Neural cell (in vitro differentiated cells): Measurements from ENCODE around the gene RUNDC3A. TPM values are rescaled to one million over a fixed set of nuclear protein-coding genes. Genes with fewer than 3 reads are reported as not detected.
A peak's percentile ranks its signal among the peaks of the same experiment; 100 is the strongest.

Source experiments
- H2AFZ ChIP-seq: fragments of 200-600, 300-800 bp; sonication (generic), shearing (Covaris generic); 2 replicates; pipeline ENCODE4 v1.6.0; 2014; ENCODE audit warnings: low read depth, mild to moderate bottlenecking, antibody characterized with exemption, low read length, moderate library complexity
- H3F3A ChIP-seq: fragments of 200-600 bp; shearing (Covaris generic); 2 replicates; pipeline ENCODE4 v1.6.1; 2016; ENCODE audit warnings: mild to moderate bottlenecking, moderate library complexity, mixed read lengths, antibody characterized with exemption, low read length; ENCODE audit not compliant: insufficient read depth, poor library complexity, severe bottlenecking
- H3K27ac ChIP-seq: fragments of 200-600, 300-800 bp; sonication (generic), shearing (Covaris generic); 2 replicates; pipeline ENCODE4 v1.5.1; 2014; ENCODE audit warnings: mild to moderate bottlenecking, low read length, moderate library complexity
- H3K27me3 ChIP-seq: fragments of 300-800, 200-600 bp; sonication (generic), shearing (Covaris generic); 2 replicates; pipeline ENCODE4 v1.6.0; 2014; ENCODE audit warnings: mild to moderate bottlenecking, low read depth, low read length, moderate library complexity; ENCODE audit not compliant: insufficient read depth
- H3K36me3 ChIP-seq: fragments of 300-800, 200-600 bp; sonication (generic), shearing (Covaris generic); 2 replicates; pipeline ENCODE4 v1.5.1; 2014; ENCODE audit warnings: mild to moderate bottlenecking, antibody characterized with exemption, low read length, moderate library complexity; ENCODE audit not compliant: insufficient read depth
- H3K4me2 ChIP-seq: fragments of 300-800, 200-600 bp; sonication (generic), shearing (Covaris generic); 2 replicates; pipeline ENCODE4 v1.6.0; 2014; ENCODE audit warnings: mild to moderate bottlenecking, low read length
- H3K4me3 ChIP-seq: fragments of 300-800, 200-600 bp; sonication (generic), shearing (Covaris generic); 2 replicates; pipeline ENCODE4 v1.5.1; 2014; ENCODE audit warnings: mild to moderate bottlenecking, low read length, moderate library complexity
- H3K79me2 ChIP-seq: fragments of 200-600 bp; shearing (Covaris generic); replicated peaks from 2 replicates; pipeline ENCODE4 v1.6.0; 2014; ENCODE audit warnings: mild to moderate bottlenecking, low read length, moderate library complexity; ENCODE audit not compliant: insufficient read depth
- H3K9ac ChIP-seq: fragments of 300-800, 200-600 bp; sonication (generic), shearing (Covaris generic); 2 replicates; pipeline ENCODE4 v1.6.1; 2016; ENCODE audit warnings: mild to moderate bottlenecking, low read length, mixed read lengths
- H3K9me2 ChIP-seq: fragments of 200-600 bp; shearing (Covaris generic); 2 replicates; pipeline ENCODE4 v1.6.1; 2016; ENCODE audit warnings: mild to moderate bottlenecking, low read length, mixed read lengths; ENCODE audit not compliant: insufficient read depth
- H3K9me3 ChIP-seq: fragments of 200-600, 300-800 bp; sonication (generic), shearing (Covaris generic); 2 replicates; pipeline ENCODE4 v1.6.1; 2016; ENCODE audit warnings: mild to moderate bottlenecking, mixed run types, low read length, moderate library complexity, mixed read lengths
- H4K20me1 ChIP-seq: fragments of 200-600 bp; shearing (Covaris generic); 2 replicates; pipeline ENCODE4 v1.6.1; 2016; ENCODE audit warnings: mild to moderate bottlenecking, mixed run types; ENCODE audit not compliant: insufficient read depth
- CTCF ChIP-seq: fragments of 450-650 bp; IDR thresholded peaks from 2 replicates; pipeline ENCODE4 v1.5.1; 2014; ENCODE audit warnings: antibody characterized with exemption, mild to moderate bottlenecking, moderate library complexity; ENCODE audit not compliant: poor library complexity, severe bottlenecking
- EP300 ChIP-seq: fragments of 450-650 bp; conservative IDR thresholded peaks from 2 replicates; pipeline ENCODE4 v1.6.1; 2014; ENCODE audit warnings: antibody characterized with exemption, mild to moderate bottlenecking, moderate library complexity; ENCODE audit not compliant: poor library complexity, severe bottlenecking
- EZH2 ChIP-seq: fragments of 200-600, 300-800 bp; shearing (Covaris generic), sonication (generic); IDR thresholded peaks from 2 replicates; pipeline ENCODE4 v1.6.1; 2014; ENCODE audit warnings: antibody characterized with exemption, low read length, borderline replicate concordance, mild to moderate bottlenecking; ENCODE audit not compliant: insufficient read depth, poor library complexity, severe bottlenecking
- MXI1 ChIP-seq: fragments of 450-650 bp; conservative IDR thresholded peaks from 2 replicates; pipeline ENCODE4 v1.6.1; 2014; ENCODE audit warnings: antibody characterized with exemption, mild to moderate bottlenecking; ENCODE audit not compliant: poor library complexity, severe bottlenecking
- POLR2AphosphoS5 ChIP-seq: IDR thresholded peaks from 2 replicates; pipeline ENCODE4 v1.6.1; 2012
- RAD21 ChIP-seq: fragments of 450-650 bp; conservative IDR thresholded peaks from 2 replicates; pipeline ENCODE4 v1.6.1; 2014; ENCODE audit warnings: antibody characterized with exemption, mild to moderate bottlenecking, moderate library complexity
- REST ChIP-seq: IDR thresholded peaks from 2 replicates; pipeline ENCODE4 v1.6.1; 2012; ENCODE audit warnings: borderline replicate concordance
- SMC3 ChIP-seq: fragments of 450-650 bp; conservative IDR thresholded peaks from 2 replicates; pipeline ENCODE4 v1.6.1; 2014; ENCODE audit warnings: antibody characterized with exemption, mild to moderate bottlenecking, moderate library complexity; ENCODE audit not compliant: poor library complexity
- TAF1 ChIP-seq: IDR thresholded peaks from 2 replicates; pipeline ENCODE4 v1.6.1; 2012; ENCODE audit warnings: low read depth
- polyA plus RNA-seq: library from polyadenylated mRNA; depleted of rRNA; stranded (reverse); fragments of >200 nt; gene quantifications from 2 replicates; pipeline ENCODE4 v1.2.3, GENCODE V29; 2014

The RUNDC3A gene
- polyA plus RNA-seq, 1 donor from 2014 or later, result 279 TPM

GRCh38 chr17:44331249-44331760, 22.9 kb downstream of the RUNDC3A start:
- Histone ChIP-seq H3K4me3 (no peak overlapping the region), H3K27me3 (peaks cover 4% of the 10 kb centered on the region), H3K79me2 (no peaks in the 10 kb centered on the region), H3K36me3 (no peaks in the 10 kb centered on the region), H3F3A (no peaks in the 10 kb centered on the region), H3K9me2 (no peaks in the 10 kb centered on the region), H3K27ac (no peak overlapping the region), H4K20me1 (no peaks in the 10 kb centered on the region), H3K9ac (no peak overlapping the region), H2AFZ (no peak overlapping the region), H3K9me3 (no peaks in the 10 kb centered on the region), H3K4me2 (no peak overlapping the region)
- TF ChIP-seq MXI1 (peak; percentile 48), POLR2AphosphoS5 (no peak), SMC3 (peak; percentile 78), REST (no peak), EP300 (peak; percentile 13), RAD21 (peak; percentile 79), EZH2 (no peak), CTCF (peak; percentile 89)

GRCh38 chr17:44333371-44333770, 25.0 kb downstream of the RUNDC3A start:
- Histone ChIP-seq H3K9me3 (no peaks in the 10 kb centered on the region), H2AFZ (no peak overlapping the region), H3K27me3 (peaks cover 4% of the 10 kb centered on the region), H3K79me2 (no peaks in the 10 kb centered on the region), H3K36me3 (no peaks in the 10 kb centered on the region), H3K9me2 (no peaks in the 10 kb centered on the region), H3K27ac (no peak overlapping the region), H3K4me3 (no peak overlapping the region), H3K4me2 (no peak overlapping the region), H3K9ac (no peak overlapping the region), H4K20me1 (no peaks in the 10 kb centered on the region), H3F3A (no peaks in the 10 kb centered on the region)
- no peak for TF ChIP-seq CTCF
- no peak for TF ChIP-seq REST
- no peak for TF ChIP-seq EP300
- no peak for TF ChIP-seq SMC3
- no peak for TF ChIP-seq POLR2AphosphoS5
- no peak for TF ChIP-seq MXI1
- no peak for TF ChIP-seq RAD21
- no peak for TF ChIP-seq EZH2
- TF ChIP-seq TAF1, result no peak
